GM18526 (cell line): ENCODE results near the gene RGMB.

Experiments used
- POLR2A ChIP-seq: IDR thresholded peaks from 3 replicates; pipeline ENCODE4 v1.6.1; 2011; ENCODE audit not compliant: insufficient read length; ENCODE audit errors: extremely low read depth

RGMB gene

GRCh38 chr5:98795243-98795642, 21.8 kb downstream of the RGMB start:
- TF ChIP-seq POLR2A = no peak

- TF ChIP-seq POLR2A = no peak
Measured at GRCh38 chr5:98796197-98796972, 22.9 kb downstream of the RGMB start.

GRCh38 chr5:98798371-98798770, 24.9 kb downstream of the RGMB start:
- TF ChIP-seq POLR2A = no peak

- TF ChIP-seq POLR2A = no peak
Measured at GRCh38 chr5:98798847-98799246, 25.4 kb downstream of the RGMB start.

GRCh38 chr5:98804066-98804465, 30.6 kb downstream of the RGMB start:
- TF ChIP-seq POLR2A = no peak

- TF ChIP-seq POLR2A = no peak
Measured at GRCh38 chr5:98805070-98805469, 31.6 kb downstream of the RGMB start.

GRCh38 chr5:98807806-98808205, 34.3 kb downstream of the RGMB start:
- TF ChIP-seq POLR2A = no peak

GRCh38 chr5:98810206-98810605, 36.7 kb downstream of the RGMB start:
- TF ChIP-seq POLR2A = no peak

- TF ChIP-seq POLR2A = no peak
Measured at GRCh38 chr5:98813755-98814154, 40.3 kb downstream of the RGMB start.

GRCh38 chr5:98816582-98817222, 43.2 kb downstream of the RGMB start:
- TF ChIP-seq POLR2A = no peak

GRCh38 chr5:98825582-98826375, 52.3 kb downstream of the RGMB start:
- no peak for TF ChIP-seq POLR2A

GRCh38 chr5:98827161-98827560, 53.7 kb downstream of the RGMB start:
- TF ChIP-seq POLR2A = no peak

GRCh38 chr5:98827588-98828284, 54.3 kb downstream of the RGMB start:
- TF ChIP-seq POLR2A = no peak

- TF ChIP-seq POLR2A = no peak
Measured at GRCh38 chr5:98836175-98836574, 62.7 kb downstream of the RGMB start.
